ENCODE data around the gene KPNB1.

- TF ChIP-seq POLR2A (IDR thresholded peaks at IDR 0.05) (no peak), CTCF (IDR thresholded peaks at IDR 0.05 in 8 of 11, conservative IDR thresholded peaks at IDR 0.05 in 3 of 11) (no peak), POLR2AphosphoS5 (IDR thresholded peaks at IDR 0.05) (peak in 1 of 3 donors; percentile 31)
Measured at GRCh38 chr17:47712330-47713023, 62.8 kb downstream of the KPNB1 start.

Measured in spleen (tissue), 7 donors.